Thymus (tissue), 11 donors: Measurements from ENCODE around the gene NMRAL1. TPM values are rescaled to one million over a fixed set of nuclear protein-coding genes. Genes with fewer than 3 reads are reported as not detected.

Experiments used
- DNase-seq, 9 donors: peaks; one replicate each; pipeline ENCODE4 v3.0.0-alpha.2; 2013; ENCODE audit warnings: low spot score in 9 of 9, low read depth in 6 of 9, missing footprints in 1 of 9
- H3K27ac ChIP-seq, 2 donors: one replicate each; pipeline ENCODE4 v1.5.1; 2013; ENCODE audit warnings: control low read depth in 1 of 2, low read depth in 1 of 2, low read length in 1 of 2, mild to moderate bottlenecking in 1 of 2, moderate library complexity in 1 of 2
- H3K27me3 ChIP-seq, 2 donors: one replicate each; pipeline ENCODE4 v1.5.1; 2013; ENCODE audit warnings: low read length in 1 of 2; ENCODE audit not compliant: control insufficient read depth in 2 of 2, insufficient read depth in 1 of 2
- H3K36me3 ChIP-seq, 2 donors: one replicate each; pipeline ENCODE4 v1.5.1; 2013; ENCODE audit warnings: low read length in 1 of 2, mild to moderate bottlenecking in 1 of 2, moderate library complexity in 1 of 2; ENCODE audit not compliant: control insufficient read depth in 2 of 2, insufficient read depth in 2 of 2
- H3K4me1 ChIP-seq, 2 donors: one replicate each; pipeline ENCODE4 v1.5.1; 2013; ENCODE audit warnings: low read length in 2 of 2; ENCODE audit not compliant: control insufficient read depth in 2 of 2, insufficient read depth in 2 of 2
- H3K4me3 ChIP-seq, 2 donors: one replicate each; pipeline ENCODE4 v1.5.1; 2013; ENCODE audit warnings: low read length in 2 of 2, control low read depth in 1 of 2, mild to moderate bottlenecking in 1 of 2
- H3K9me3 ChIP-seq, 2 donors: one replicate each; pipeline ENCODE4 v1.5.1; 2013; ENCODE audit warnings: low read length in 1 of 2, mild to moderate bottlenecking in 1 of 2; ENCODE audit not compliant: control insufficient read depth in 2 of 2, insufficient read depth in 1 of 2
- WGBS: extraction: QIAGEN DNeasy Blood & Tissue Kit; methylation state at CpG from one replicate; pipeline ENCODE4 v1.1.7; 2013; 5-methylcytosine and 5-hydroxymethylcytosine counted together
- polyA plus RNA-seq: library from polyadenylated mRNA; stranded (reverse); fragments of 200-250 nt; gene quantifications from one replicate; pipeline ENCODE4 v1.2.3, GENCODE V29; 2013
- total RNA-seq: library from RNA; stranded (reverse); fragments of 120-200 nt; gene quantifications from one replicate; pipeline ENCODE4 v1.2.4, GENCODE V29; 2013
- donor health status: healthy.

NMRAL1 gene
- total and polyA plus RNA-seq, 2 donors, result 44.9 to 57.4 TPM

GRCh38 chr16:4494746-4495490 lies 20.5 kb upstream of the NMRAL1 start:
- peaks cover 3 to 15% of the 10 kb centered on the region in 2 donors for H3K36me3 ChIP-seq
- no peak for DNase-seq
- H3K4me3 ChIP-seq, result no peak overlapping the region
- WGBS, result over 99% methylated on average over 6 of the region's 6 CpGs
- H3K27me3 ChIP-seq, result no peaks in the 10 kb centered on the region
- peaks cover 0 to 3% of the 10 kb centered on the region in 2 donors for H3K4me1 ChIP-seq
- H3K27ac ChIP-seq, result no peak overlapping the region
- H3K9me3 ChIP-seq, result no peaks in the 10 kb centered on the region

- peaks cover 4 to 25% of the 10 kb centered on the region in 2 donors for H3K36me3 ChIP-seq
- WGBS, result 97% methylated on average over 4 of the region's 4 CpGs
- no peak for DNase-seq
- H3K4me1 ChIP-seq, result peaks cover 16 to 25% of the 10 kb centered on the region in 2 donors
- no peak overlapping the region for H3K4me3 ChIP-seq
- H3K27me3 ChIP-seq, result no peaks in the 10 kb centered on the region
- H3K27ac ChIP-seq, result no peak overlapping the region
- no peaks in the 10 kb centered on the region for H3K9me3 ChIP-seq
Measured at GRCh38 chr16:4491898-4492297, 17.5 kb upstream of the NMRAL1 start.

GRCh38 chr16:4489030-4489429 lies 14.6 kb upstream of the NMRAL1 start:
- Histone ChIP-seq H3K27ac (peak overlapping the region; percentile 77 to 85), H3K4me3 (no peak overlapping the region), H3K36me3 (peaks cover 10 to 32% of the 10 kb centered on the region in 2 donors), H3K27me3 (no peaks in the 10 kb centered on the region), H3K4me1 (peaks cover 16 to 25% of the 10 kb centered on the region in 2 donors), H3K9me3 (no peaks in the 10 kb centered on the region)
- DNase-seq, result no peak
- 93% methylated on average over 5 of the region's 5 CpGs for WGBS

GRCh38 chr16:4488499-4488967 lies 14.1 kb upstream of the NMRAL1 start:
- peak overlapping the region; percentile 77 to 85 for H3K27ac ChIP-seq
- H3K4me3 ChIP-seq, result no peak overlapping the region
- WGBS, result 8% methylated on average over 1 of the region's 1 CpG
- H3K4me1 ChIP-seq, result peaks cover 16 to 25% of the 10 kb centered on the region in 2 donors
- peak in 2 of 9 donors; percentile 36 to 75 for DNase-seq
- no peaks in the 10 kb centered on the region for H3K9me3 ChIP-seq
- H3K36me3 ChIP-seq, result peaks cover 10 to 32% of the 10 kb centered on the region in 2 donors
- no peaks in the 10 kb centered on the region for H3K27me3 ChIP-seq

GRCh38 chr16:4487955-4488498 lies 13.6 kb upstream of the NMRAL1 start:
- Histone ChIP-seq H3K9me3 (no peaks in the 10 kb centered on the region), H3K4me3 (no peak overlapping the region), H3K27me3 (no peaks in the 10 kb centered on the region), H3K36me3 (peaks cover 10 to 32% of the 10 kb centered on the region in 2 donors), H3K4me1 (peaks cover 16 to 25% of the 10 kb centered on the region in 2 donors), H3K27ac (peak overlapping the region; percentile 69 to 77)
- DNase-seq, result no peak
- 86% methylated on average over 5 of the region's 5 CpGs for WGBS

GRCh38 chr16:4486126-4486893 lies 11.9 kb upstream of the NMRAL1 start:
- no peaks in the 10 kb centered on the region for H3K27me3 ChIP-seq
- H3K27ac ChIP-seq, result no peak overlapping the region
- no peaks in the 10 kb centered on the region for H3K9me3 ChIP-seq
- H3K4me3 ChIP-seq, result no peak overlapping the region
- peaks cover 10 to 28% of the 10 kb centered on the region in 2 donors for H3K36me3 ChIP-seq
- 97% methylated on average over 3 of the region's 3 CpGs for WGBS
- no peak for DNase-seq
- H3K4me1 ChIP-seq, result peaks cover 16 to 28% of the 10 kb centered on the region in 2 donors

GRCh38 chr16:4481963-4482362 lies 7.5 kb upstream of the NMRAL1 start:
- Histone ChIP-seq H3K27ac (no peak overlapping the region), H3K36me3 (peaks cover 6 to 10% of the 10 kb centered on the region in 2 donors), H3K4me1 (peaks cover 2 to 8% of the 10 kb centered on the region in 2 donors), H3K4me3 (no peak overlapping the region), H3K27me3 (no peaks in the 10 kb centered on the region), H3K9me3 (no peaks in the 10 kb centered on the region)
- WGBS, result 97% methylated on average over 1 of the region's 1 CpG
- no peak for DNase-seq

- WGBS, result 66% methylated on average over 2 of the region's 2 CpGs
- peaks cover 6 to 11% of the 10 kb centered on the region in 2 donors for H3K4me1 ChIP-seq
Measured at GRCh38 chr16:4481526-4481925, 7.1 kb upstream of the NMRAL1 start.

GRCh38 chr16:4477966-4478365 lies 3.5 kb upstream of the NMRAL1 start:
- H3K4me1 ChIP-seq, result peaks cover 18 to 35% of the 10 kb centered on the region in 2 donors
- WGBS, result 80% methylated on average over 2 of the region's 2 CpGs
- H3K9me3 ChIP-seq, result peaks cover 0 to 6% of the 10 kb centered on the region in 2 donors
- peak in 1 of 9 donors; percentile 32 for DNase-seq
- no peaks in the 10 kb centered on the region for H3K27me3 ChIP-seq
- H3K27ac ChIP-seq, result no peak overlapping the region
- H3K36me3 ChIP-seq, result no peaks in the 10 kb centered on the region
- H3K4me3 ChIP-seq, result no peak overlapping the region

More at GRCh38 chr16:4481526-4481925, 7.1 kb upstream of the NMRAL1 start:
- no peaks in the 10 kb centered on the region for H3K9me3 ChIP-seq
- H3K27ac ChIP-seq, result no peak overlapping the region
- H3K27me3 ChIP-seq, result no peaks in the 10 kb centered on the region
- no peak overlapping the region for H3K4me3 ChIP-seq
- peaks cover 6 to 10% of the 10 kb centered on the region in 2 donors for H3K36me3 ChIP-seq
- no peak for DNase-seq
